HK-2 (cell line): ENCODE results near the gene XRCC6.
"Not testable (repeated sequence)": the region's sequence is repeated elsewhere in the genome, so short reads cannot be mapped to it uniquely, and the experiment has no call there.

Experiments
- DNase-seq: peaks from one replicate; pipeline ENCODE4 v3.0.0-alpha.2; 2018; ENCODE audit not compliant: unreplicated experiment

XRCC6 gene

GRCh38 chr22:41598891-41599635 is 22.0 kb upstream of the XRCC6 start:
- DNase-seq, result no peak

GRCh38 chr22:41600976-41601375 is 20.1 kb upstream of the XRCC6 start:
- no peak for DNase-seq

- no peak for DNase-seq
Observed at GRCh38 chr22:41603873-41604332, 17.2 kb upstream of the XRCC6 start.

- no peak for DNase-seq
Observed at GRCh38 chr22:41608386-41608785, 12.7 kb upstream of the XRCC6 start.

- no peak for DNase-seq
Observed at GRCh38 chr22:41612603-41613306, 8.3 kb upstream of the XRCC6 start.

GRCh38 chr22:41613456-41613855 is 7.6 kb upstream of the XRCC6 start:
- no peak for DNase-seq

GRCh38 chr22:41619979-41620588 is 1.0 kb upstream of the XRCC6 start:
- peak; percentile 55 for DNase-seq

GRCh38 chr22:41620589-41621098 is 451 bp upstream of the XRCC6 start, which contains the start of gene DESI1:
Gene DESI1, minus strand, starts transcription at chr22:41621043. Its CDS starts 204 bp downstream, at chr22:41620839.
- no peak for DNase-seq

GRCh38 chr22:41621911-41622179 is 750 bp downstream of the XRCC6 start:
- no peak for DNase-seq

- no peak for DNase-seq
Observed at GRCh38 chr22:41625577-41625976, 4.5 kb downstream of the XRCC6 start.

- DNase-seq, result not testable (repeated sequence)
Observed at GRCh38 chr22:41631115-41631514, 10.0 kb downstream of the XRCC6 start.

GRCh38 chr22:41631615-41632014 is 10.5 kb downstream of the XRCC6 start:
- DNase-seq, result not testable (repeated sequence)

- not testable (repeated sequence) for DNase-seq
Observed at GRCh38 chr22:41634610-41635009, 13.5 kb downstream of the XRCC6 start.

GRCh38 chr22:41636467-41636866 is 15.4 kb downstream of the XRCC6 start:
- peak; percentile 10 for DNase-seq

- not testable (repeated sequence) for DNase-seq
Observed at GRCh38 chr22:41637623-41638022, 16.5 kb downstream of the XRCC6 start.

GRCh38 chr22:41638124-41638523 is 17.0 kb downstream of the XRCC6 start:
- DNase-seq, result no peak

- DNase-seq, result no peak
Observed at GRCh38 chr22:41638748-41639147, 17.7 kb downstream of the XRCC6 start.

- no peak for DNase-seq
Observed at GRCh38 chr22:41641854-41642253, 20.8 kb downstream of the XRCC6 start.

GRCh38 chr22:41642331-41643110 is 21.4 kb downstream of the XRCC6 start:
- DNase-seq, result no peak

- DNase-seq, result no peak
Observed at GRCh38 chr22:41647771-41648170, 26.7 kb downstream of the XRCC6 start.

GRCh38 chr22:41648432-41648831 is 27.3 kb downstream of the XRCC6 start:
- DNase-seq, result no peak

- no peak for DNase-seq
Observed at GRCh38 chr22:41650229-41650628, 29.1 kb downstream of the XRCC6 start.
